HepG2 (cell line): ENCODE data around the gene SLC8A2. TPM values are rescaled to one million over a fixed set of nuclear protein-coding genes. Genes with fewer than 3 reads are reported as not detected.

Source experiments
- ATAC-seq: fragments of 200-7000 bp; cut with Tn5 transposase; 3 replicates; pipeline ENCODE4 v1.9.1; 2020; ENCODE audit warnings: mild to moderate bottlenecking, moderate library complexity
- BruUV-seq: library from RNA; stranded (reverse); fragments of 400-500 nt; replicated peaks from 2 replicates; lab custom pipeline; 2021; lab: Mats Ljungman, UMichigan
- CTCF ChIA-PET: fragments of 300-600 bp; formaldehyde crosslinking; extraction: SDS; loops from one replicate; lab custom pipeline; 2021; ENCODE audit warnings: low total read pairs, inconsistent platforms, low intra/inter-chr PET ratio; lab: Yijun Ruan, JAX
- POLR2A ChIA-PET: fragments of 350-600 bp; sonication (Branson Sonifier 250); formaldehyde crosslinking; loops from one replicate; lab custom pipeline; 2020; ENCODE audit warnings: antibody characterized with exemption, inconsistent platforms; lab: Yijun Ruan, JAX
- DNase-seq: peaks from one replicate; pipeline ENCODE4 v3.0.0-alpha.2; 2015; ENCODE audit warnings: low spot score
- FAIRE-seq: peaks from 3 replicates; lab custom pipeline; 2011; peaks lifted over from hg19 to GRCh38; lab: Jason Lieb, UNC
- H2AFZ ChIP-seq: one replicate; pipeline ENCODE4 v1.6.1; 2011; ENCODE audit warnings: low read length, inconsistent platforms
- H3K27ac ChIP-seq: fragments of 300-600 bp; 3 replicates; pipeline ENCODE4 v1.8.0; 2011; ENCODE audit warnings: mixed run types, mild to moderate bottlenecking, mixed read lengths, low read length, inconsistent platforms; ENCODE audit not compliant: insufficient read depth; ENCODE audit errors: extremely low read length
- H3K27me3 ChIP-seq, 2 experiments: fragments of 200-600 bp in 1 of 2; 2 replicates in 1 of 2; 3 replicates in 1 of 2; pipeline versions ENCODE4 v1.6.0 to v1.8.0; 2011; ENCODE audit warnings: low read length in 2 of 2, mild to moderate bottlenecking in 2 of 2, moderate library complexity in 2 of 2, inconsistent platforms in 1 of 2; ENCODE audit not compliant: insufficient read depth in 2 of 2, control insufficient read depth in 1 of 2
- H3K36me3 ChIP-seq, 2 experiments: fragments of 200-600 bp in 1 of 2; replicated peaks in 1 of 2; 2 replicates in 1 of 2; 3 replicates in 1 of 2; pipeline versions ENCODE4 v1.5.1 to v1.8.0; 2011; ENCODE audit warnings: low read length in 2 of 2, inconsistent platforms in 1 of 2; ENCODE audit not compliant: insufficient read depth in 2 of 2, control insufficient read depth in 1 of 2
- H3K4me1 ChIP-seq: 2 replicates; pipeline ENCODE4 v1.5.1; 2012; ENCODE audit warnings: low read length, inconsistent platforms; ENCODE audit not compliant: insufficient read depth
- H3K4me2 ChIP-seq: 2 replicates; pipeline ENCODE4 v1.6.0; 2011; ENCODE audit warnings: low read depth, low read length, inconsistent platforms
- H3K4me3 ChIP-seq, 3 experiments: fragments of 200-600 bp in 1 of 3; sonication (generic), shearing (Covaris generic) in 1 of 3; replicated peaks in 1 of 3; 2 replicates each; pipeline ENCODE4 v1.5.1; 2011 to 2016; ENCODE audit warnings: low read length in 3 of 3, inconsistent platforms in 2 of 3, low read depth in 2 of 3, mild to moderate bottlenecking in 2 of 3, control low read depth in 1 of 3, mixed read lengths in 1 of 3; ENCODE audit not compliant: insufficient read depth in 1 of 3
- H3K79me2 ChIP-seq: one replicate; pipeline ENCODE4 v1.6.1; 2011; ENCODE audit warnings: low read length, inconsistent platforms; ENCODE audit not compliant: insufficient read depth
- H3K9ac ChIP-seq: 2 replicates; pipeline ENCODE4 v1.6.0; 2011; ENCODE audit warnings: mild to moderate bottlenecking, low read depth, low read length, inconsistent platforms; ENCODE audit not compliant: insufficient read depth
- H3K9me3 ChIP-seq: 2 replicates; pipeline ENCODE4 v1.5.1; 2012; ENCODE audit warnings: mild to moderate bottlenecking, low read length
- H4K20me1 ChIP-seq: 2 replicates; pipeline ENCODE4 v1.6.0; 2011; ENCODE audit warnings: inconsistent platforms, mild to moderate bottlenecking, low read length, moderate library complexity; ENCODE audit not compliant: insufficient read depth
- GZF1 ChIP-seq: sonication (generic); formaldehyde crosslinking; IDR thresholded peaks from 2 replicates; pipeline ENCODE4 v1.5.1; 2020; ENCODE audit warnings: mild to moderate bottlenecking, missing genetic modification reagents
- HES4 ChIP-seq: sonication (generic); formaldehyde crosslinking; IDR thresholded peaks from 2 replicates; pipeline ENCODE4 v1.9.0; 2021; ENCODE audit warnings: mild to moderate bottlenecking, missing genetic modification reagents, borderline replicate concordance
- HIVEP1 ChIP-seq: sonication (generic); formaldehyde crosslinking; IDR thresholded peaks from 2 replicates; pipeline ENCODE4 v1.4.0; 2020; ENCODE audit warnings: mild to moderate bottlenecking, missing genetic modification reagents
- MTF1 ChIP-seq: sonication (generic); formaldehyde crosslinking; IDR thresholded peaks from 2 replicates; pipeline ENCODE4 v1.5.0; 2020; ENCODE audit warnings: missing genetic modification reagents
- SRY ChIP-seq: sonication (generic); formaldehyde crosslinking; IDR thresholded peaks from 2 replicates; pipeline ENCODE4 v1.8.0; 2022; ENCODE audit warnings: mild to moderate bottlenecking, missing genetic modification reagents
- YEATS4 ChIP-seq: sonication (generic); formaldehyde crosslinking; IDR thresholded peaks from 2 replicates; pipeline ENCODE4 v1.4.0; 2020; ENCODE audit warnings: missing genetic modification reagents, borderline replicate concordance
- ZMYM3 ChIP-seq: sonication (generic); formaldehyde crosslinking; IDR thresholded peaks from 2 replicates; pipeline ENCODE4 v1.5.1; 2020; ENCODE audit warnings: mild to moderate bottlenecking, missing genetic modification reagents
- ZNF547 ChIP-seq: sonication (generic); formaldehyde crosslinking; IDR thresholded peaks from 2 replicates; pipeline ENCODE4 v1.5.1; 2020; ENCODE audit warnings: mild to moderate bottlenecking, missing genetic modification reagents
- ZNF773 ChIP-seq: sonication (generic); formaldehyde crosslinking; IDR thresholded peaks from 2 replicates; pipeline ENCODE4 v1.4.0; 2020; ENCODE audit warnings: missing genetic modification reagents, borderline replicate concordance
- ZSCAN30 ChIP-seq: sonication (generic); formaldehyde crosslinking; IDR thresholded peaks from 2 replicates; pipeline ENCODE4 v1.5.0; 2020; ENCODE audit warnings: mild to moderate bottlenecking, missing genetic modification reagents
- WGBS: methylation state at CpG from one replicate; pipeline ENCODE4 v1.1.6; 2017; ENCODE audit warnings: low lambda C conversion rate; 5-methylcytosine and 5-hydroxymethylcytosine counted together
- in situ Hi-C: cut with HindIII; loops from 2 replicates; pipeline ENCODE4 v1.10.0; 2017; ENCODE audit warnings: low pct_unique_long_range_greater_than_20kb; ENCODE audit not compliant: extremely low pct_ligation_motif_present
- intact Hi-C: fragments of 100-400 bp; cut with micrococcal nuclease; formaldehyde crosslinking; loops from one replicate; pipeline ENCODE4 v1.10.0; 2022; ENCODE audit not compliant: unreplicated experiment
- polyA plus RNA-seq, 8 experiments: library from polyadenylated mRNA; depleted of rRNA in 3 of 8; stranded (reverse) in 7 of 8; unstranded in 1 of 8; fragments of >200 nt; fragmentation: Illumina TruSeq in 4 of 8; extraction: Trizol in 4 of 8; gene quantifications; 2 replicates each; pipeline versions ENCODE4 v1.2.1 to v1.2.3, GENCODE V29; 2011 to 2016; ENCODE audit warnings: low read depth in 4 of 8, missing spikeins in 1 of 8, mixed read lengths in 1 of 8; ENCODE audit not compliant: insufficient read depth in 1 of 8
- total RNA-seq, 5 experiments: library from RNA; depleted of rRNA; stranded (reverse); fragments of >200 nt; fragmentation: Illumina TruSeq; extraction: Trizol; gene quantifications; 2 replicates each; pipeline ENCODE4 v1.2.3, GENCODE V29; 2016; ENCODE audit warnings: low read depth in 1 of 5
- TF ChIP-seq, protein P1 (sequence below): IDR thresholded peaks from 2 replicates; pipeline ENCODE4 v1.6.1; 2018; ENCODE audit warnings: missing genetic modification reagents, mild to moderate bottlenecking, missing compliant biosample characterization
- TF ChIP-seq, protein P2 (sequence below), 2 experiments: sonication (generic) in 1 of 2; formaldehyde crosslinking in 1 of 2; IDR thresholded peaks; 2 replicates each; pipeline versions ENCODE4 v1.6.1 to v1.9.0; 2014 to 2022; ENCODE audit warnings: antibody characterized with exemption in 1 of 2, borderline replicate concordance in 1 of 2, inconsistent platforms in 1 of 2, low read depth in 1 of 2, missing genetic modification reagents in 1 of 2
- TF ChIP-seq, protein P3 (sequence below): sonication (generic); formaldehyde crosslinking; IDR thresholded peaks from 2 replicates; pipeline ENCODE4 v1.4.0; 2020; ENCODE audit warnings: missing genetic modification reagents, mild to moderate bottlenecking, borderline replicate concordance
- TF ChIP-seq, protein P4 (sequence below): IDR thresholded peaks from 2 replicates; pipeline ENCODE4 v1.6.1; 2012; ENCODE audit warnings: low read depth, low read length, improper control_type of control experiment

The SLC8A2 gene
- total and polyA plus RNA-seq, 2 of the 13 experiments (the other 11 are each of a cell fraction or from before 2014, with no cell fraction given): 0.02 TPM; not detected in 1

DNA sequence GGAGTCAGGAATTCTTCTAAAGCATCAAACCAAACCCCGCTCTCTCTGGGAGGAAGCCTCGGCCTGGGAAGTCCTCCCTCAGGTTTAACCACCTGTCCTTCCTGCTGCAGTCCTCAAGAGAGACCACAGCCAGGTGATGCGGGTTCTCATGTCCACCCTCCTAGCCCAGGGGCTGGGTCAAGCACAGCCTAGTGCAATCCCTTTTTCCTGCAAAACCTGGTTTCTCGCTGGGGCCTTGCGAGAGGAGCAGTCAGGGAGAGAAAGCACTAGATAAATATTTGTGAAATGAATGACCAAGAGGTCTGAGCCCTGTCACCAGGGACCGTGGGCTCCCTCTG is 2.4 kb downstream of the SLC8A2 start:
- Histone ChIP-seq H2AFZ (no peak overlapping the region), H3K79me2 (no peaks in the 10 kb centered on the region), H3K4me2 (no peak overlapping the region), H3K27me3 (peaks cover 3 to 55% of the 10 kb centered on the region in 2 experiments; a peak in 4 of 5 replicates), H4K20me1 (no peaks in the 10 kb centered on the region), H3K27ac (no peak overlapping the region), H3K9me3 (no peaks in the 10 kb centered on the region), H3K4me3 (no peak overlapping the region), H3K9ac (no peak overlapping the region), H3K36me3 (no peaks in the 10 kb centered on the region), H3K4me1 (peaks cover 6% of the 10 kb centered on the region; the same call in 1 of the 2 replicates)
- intact Hi-C loops (no loop called here), in situ Hi-C loops (no loop called here)
- POLR2A ChIA-PET: no interaction called here
- ATAC-seq: no peak; the same call in 2 of the 3 replicates
- no TSS peak for BruUV-seq
- 2% methylated on average over 6 of the region's 6 CpGs for WGBS
- CTCF ChIA-PET: no interaction called here
- no peak for FAIRE-seq
- DNase-seq: no peak
- TF ChIP-seq ZSCAN30: no peak
- TF ChIP-seq, protein P1, sequence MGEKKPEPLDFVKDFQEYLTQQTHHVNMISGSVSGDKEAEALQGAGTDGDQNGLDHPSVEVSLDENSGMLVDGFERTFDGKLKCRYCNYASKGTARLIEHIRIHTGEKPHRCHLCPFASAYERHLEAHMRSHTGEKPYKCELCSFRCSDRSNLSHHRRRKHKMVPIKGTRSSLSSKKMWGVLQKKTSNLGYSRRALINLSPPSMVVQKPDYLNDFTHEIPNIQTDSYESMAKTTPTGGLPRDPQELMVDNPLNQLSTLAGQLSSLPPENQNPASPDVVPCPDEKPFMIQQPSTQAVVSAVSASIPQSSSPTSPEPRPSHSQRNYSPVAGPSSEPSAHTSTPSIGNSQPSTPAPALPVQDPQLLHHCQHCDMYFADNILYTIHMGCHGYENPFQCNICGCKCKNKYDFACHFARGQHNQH (CRISPR knock-in tag): no peak
- no peak for TF ChIP-seq ZMYM3 (CRISPR knock-in tag)
- TF ChIP-seq, protein P2, sequence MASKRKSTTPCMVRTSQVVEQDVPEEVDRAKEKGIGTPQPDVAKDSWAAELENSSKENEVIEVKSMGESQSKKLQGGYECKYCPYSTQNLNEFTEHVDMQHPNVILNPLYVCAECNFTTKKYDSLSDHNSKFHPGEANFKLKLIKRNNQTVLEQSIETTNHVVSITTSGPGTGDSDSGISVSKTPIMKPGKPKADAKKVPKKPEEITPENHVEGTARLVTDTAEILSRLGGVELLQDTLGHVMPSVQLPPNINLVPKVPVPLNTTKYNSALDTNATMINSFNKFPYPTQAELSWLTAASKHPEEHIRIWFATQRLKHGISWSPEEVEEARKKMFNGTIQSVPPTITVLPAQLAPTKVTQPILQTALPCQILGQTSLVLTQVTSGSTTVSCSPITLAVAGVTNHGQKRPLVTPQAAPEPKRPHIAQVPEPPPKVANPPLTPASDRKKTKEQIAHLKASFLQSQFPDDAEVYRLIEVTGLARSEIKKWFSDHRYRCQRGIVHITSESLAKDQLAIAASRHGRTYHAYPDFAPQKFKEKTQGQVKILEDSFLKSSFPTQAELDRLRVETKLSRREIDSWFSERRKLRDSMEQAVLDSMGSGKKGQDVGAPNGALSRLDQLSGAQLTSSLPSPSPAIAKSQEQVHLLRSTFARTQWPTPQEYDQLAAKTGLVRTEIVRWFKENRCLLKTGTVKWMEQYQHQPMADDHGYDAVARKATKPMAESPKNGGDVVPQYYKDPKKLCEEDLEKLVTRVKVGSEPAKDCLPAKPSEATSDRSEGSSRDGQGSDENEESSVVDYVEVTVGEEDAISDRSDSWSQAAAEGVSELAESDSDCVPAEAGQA (IDR thresholded peaks at IDR 0.05; ENCODE audit: low read depth): no peak
- TF ChIP-seq, protein P2 (CRISPR knock-in tag; IDR thresholded peaks at IDR 0.05; ENCODE audit: borderline replicate concordance): no peak
- TF ChIP-seq, protein P3, sequence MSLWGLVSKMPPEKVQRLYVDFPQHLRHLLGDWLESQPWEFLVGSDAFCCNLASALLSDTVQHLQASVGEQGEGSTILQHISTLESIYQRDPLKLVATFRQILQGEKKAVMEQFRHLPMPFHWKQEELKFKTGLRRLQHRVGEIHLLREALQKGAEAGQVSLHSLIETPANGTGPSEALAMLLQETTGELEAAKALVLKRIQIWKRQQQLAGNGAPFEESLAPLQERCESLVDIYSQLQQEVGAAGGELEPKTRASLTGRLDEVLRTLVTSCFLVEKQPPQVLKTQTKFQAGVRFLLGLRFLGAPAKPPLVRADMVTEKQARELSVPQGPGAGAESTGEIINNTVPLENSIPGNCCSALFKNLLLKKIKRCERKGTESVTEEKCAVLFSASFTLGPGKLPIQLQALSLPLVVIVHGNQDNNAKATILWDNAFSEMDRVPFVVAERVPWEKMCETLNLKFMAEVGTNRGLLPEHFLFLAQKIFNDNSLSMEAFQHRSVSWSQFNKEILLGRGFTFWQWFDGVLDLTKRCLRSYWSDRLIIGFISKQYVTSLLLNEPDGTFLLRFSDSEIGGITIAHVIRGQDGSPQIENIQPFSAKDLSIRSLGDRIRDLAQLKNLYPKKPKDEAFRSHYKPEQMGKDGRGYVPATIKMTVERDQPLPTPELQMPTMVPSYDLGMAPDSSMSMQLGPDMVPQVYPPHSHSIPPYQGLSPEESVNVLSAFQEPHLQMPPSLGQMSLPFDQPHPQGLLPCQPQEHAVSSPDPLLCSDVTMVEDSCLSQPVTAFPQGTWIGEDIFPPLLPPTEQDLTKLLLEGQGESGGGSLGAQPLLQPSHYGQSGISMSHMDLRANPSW (CRISPR knock-in tag): no peak
- TF ChIP-seq HIVEP1: no peak
- no peak for TF ChIP-seq YEATS4 (CRISPR knock-in tag)
- no peak for TF ChIP-seq ZNF773 (CRISPR knock-in tag)
- no peak for TF ChIP-seq ZNF547 (CRISPR knock-in tag)
- TF ChIP-seq MTF1 (CRISPR knock-in tag): no peak
- no peak for TF ChIP-seq HES4
- TF ChIP-seq SRY (CRISPR knock-in tag): no peak
- TF ChIP-seq GZF1 (CRISPR knock-in tag): no peak
- TF ChIP-seq, protein P4, sequence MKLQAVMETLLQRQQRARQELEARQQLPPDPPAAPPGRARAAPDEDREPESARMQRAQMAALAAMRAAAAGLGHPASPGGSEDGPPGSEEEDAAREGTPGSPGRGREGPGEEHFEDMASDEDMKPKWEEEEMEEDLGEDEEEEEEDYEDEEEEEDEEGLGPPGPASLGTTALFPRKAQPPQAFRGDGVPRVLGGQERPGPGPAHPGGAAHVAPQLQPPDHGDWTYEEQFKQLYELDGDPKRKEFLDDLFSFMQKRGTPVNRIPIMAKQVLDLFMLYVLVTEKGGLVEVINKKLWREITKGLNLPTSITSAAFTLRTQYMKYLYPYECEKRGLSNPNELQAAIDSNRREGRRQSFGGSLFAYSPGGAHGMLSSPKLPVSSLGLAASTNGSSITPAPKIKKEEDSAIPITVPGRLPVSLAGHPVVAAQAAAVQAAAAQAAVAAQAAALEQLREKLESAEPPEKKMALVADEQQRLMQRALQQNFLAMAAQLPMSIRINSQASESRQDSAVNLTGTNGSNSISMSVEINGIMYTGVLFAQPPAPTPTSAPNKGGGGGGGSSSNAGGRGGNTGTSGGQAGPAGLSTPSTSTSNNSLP: no peak
